GM18526 (cell line): Measurements from ENCODE around the gene GABRA4.

Experiments
- POLR2A ChIP-seq: IDR thresholded peaks from 3 replicates; pipeline ENCODE4 v1.6.1; 2011; ENCODE audit not compliant: insufficient read length; ENCODE audit errors: extremely low read depth

The GABRA4 gene

DNA sequence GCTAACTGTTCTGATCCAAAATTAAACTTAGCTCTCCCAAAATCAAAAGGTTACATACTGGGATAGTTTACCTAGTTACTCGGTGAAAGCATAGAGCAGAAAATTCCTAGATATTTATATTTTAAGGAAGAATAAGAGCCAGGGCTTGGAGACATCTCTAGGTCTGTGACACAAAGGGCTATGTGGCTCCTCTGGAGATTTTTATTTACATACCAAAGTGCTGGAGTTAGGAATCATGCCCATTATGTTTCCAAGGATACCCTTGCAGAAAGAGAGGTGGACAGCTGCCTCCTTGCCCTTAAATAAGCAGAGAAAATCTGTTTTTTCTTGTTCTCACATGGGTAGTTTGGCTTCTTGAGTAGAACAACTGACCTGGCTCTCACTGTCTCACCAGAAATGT lies 93.3 kb downstream of the GABRA4 start:
- TF ChIP-seq POLR2A, result no peak

DNA sequence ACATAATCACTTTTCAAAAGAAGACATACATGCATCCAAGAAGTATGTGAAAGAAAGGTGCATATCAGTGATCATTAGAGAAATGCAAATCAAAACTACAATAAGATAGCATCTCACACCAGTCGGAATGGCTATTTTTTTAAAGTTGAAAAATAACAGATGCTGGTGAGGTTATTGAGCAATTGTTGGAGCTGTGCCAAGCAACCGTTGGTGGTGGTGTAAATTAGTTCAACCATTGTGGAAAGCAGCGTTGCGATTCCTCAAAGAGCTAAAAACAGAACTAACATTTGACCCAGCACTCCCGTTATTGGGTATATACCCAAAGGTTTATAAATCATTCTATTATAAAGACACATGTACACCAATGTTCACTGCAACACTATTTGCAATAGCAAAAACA lies 98.6 kb downstream of the GABRA4 start:
- no peak for TF ChIP-seq POLR2A

GRCh38 chr4:46890056-46890455 lies 103.3 kb downstream of the GABRA4 start:
- no peak for TF ChIP-seq POLR2A

DNA sequence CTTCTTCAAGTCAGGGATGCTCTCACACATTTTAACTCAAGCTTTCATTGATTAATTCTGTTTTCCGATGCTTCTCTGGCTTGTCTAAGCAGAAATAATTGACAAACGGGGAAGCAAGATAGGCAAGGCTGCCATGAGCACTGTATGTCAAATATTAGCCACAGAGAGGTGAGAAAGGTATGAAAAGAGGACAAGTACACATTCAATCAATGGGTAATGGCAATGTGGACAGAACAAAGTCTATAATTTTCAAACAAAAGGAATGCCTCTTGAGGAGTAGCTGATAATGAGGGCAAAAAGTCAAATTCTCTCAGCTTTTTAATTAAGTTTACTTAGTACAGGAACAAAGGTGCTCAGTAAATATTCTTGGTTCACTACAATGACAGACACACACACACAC lies 104.0 kb downstream of the GABRA4 start:
- no peak for TF ChIP-seq POLR2A

GRCh38 chr4:46886711-46887110 lies 106.7 kb downstream of the GABRA4 start:
- no peak for TF ChIP-seq POLR2A

DNA sequence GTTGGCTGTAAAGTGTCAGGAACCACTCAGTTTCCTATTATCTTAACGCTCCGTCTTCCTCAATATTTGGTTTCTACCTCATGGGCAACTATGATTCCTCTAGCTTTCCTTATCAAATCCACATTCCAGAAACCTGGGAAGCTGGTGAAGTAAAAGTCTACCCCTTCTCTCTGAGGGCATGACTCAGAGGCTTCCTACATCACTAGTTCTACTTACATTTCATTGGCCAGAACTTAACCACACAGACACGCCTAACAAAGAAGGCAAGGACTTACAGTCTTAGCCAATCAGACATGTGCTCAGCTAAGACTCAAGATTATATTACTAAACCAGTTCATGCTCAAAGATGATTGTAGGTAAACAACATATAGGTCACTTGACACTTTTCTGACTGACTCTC lies 114.7 kb downstream of the GABRA4 start:
- TF ChIP-seq POLR2A, result no peak

DNA sequence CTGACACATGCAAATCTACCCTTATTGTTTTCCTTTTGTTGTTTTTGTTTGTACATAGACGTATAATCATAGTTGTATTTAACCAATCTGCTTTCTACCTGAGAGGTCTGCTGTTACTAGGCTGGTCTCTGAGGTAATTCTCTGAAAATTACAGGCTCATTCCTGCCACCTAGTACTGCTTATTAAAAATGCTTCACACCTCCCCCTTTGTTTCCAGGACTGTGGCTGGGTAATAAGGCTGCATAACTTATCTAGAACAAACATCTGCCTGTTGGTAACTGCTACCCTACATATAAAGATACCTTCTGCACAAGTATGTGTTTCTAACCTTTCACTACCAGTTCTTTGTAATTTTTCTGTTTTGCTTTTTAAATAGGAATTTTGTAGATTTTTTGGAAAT lies 118.6 kb downstream of the GABRA4 start:
- no peak for TF ChIP-seq POLR2A

DNA sequence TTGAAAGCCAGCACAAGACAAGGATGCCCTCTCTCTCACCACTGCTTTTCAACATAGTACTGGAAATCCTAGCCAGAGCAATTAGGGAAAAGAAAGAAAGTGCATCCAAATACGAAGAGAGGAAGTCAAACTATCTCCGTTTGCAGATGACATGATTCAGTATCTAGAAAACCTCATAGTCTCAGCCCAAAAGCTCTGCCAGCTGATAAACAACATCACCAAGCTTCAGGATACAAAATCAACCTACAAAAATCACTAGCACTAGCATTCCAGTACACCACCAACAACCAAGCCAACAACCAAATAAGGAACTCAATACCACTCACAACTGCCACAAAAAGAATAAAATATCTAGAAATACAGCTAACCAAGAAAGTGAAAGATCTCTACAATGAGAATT lies 123.0 kb downstream of the GABRA4 start:
- TF ChIP-seq POLR2A, result no peak
